GM15510 (cell line): ENCODE data around the gene ARRDC1.

ENCODE experiments used
- POLR2A ChIP-seq: IDR thresholded peaks from 3 replicates; pipeline ENCODE4 v1.6.1; 2011; ENCODE audit warnings: borderline replicate concordance; ENCODE audit not compliant: insufficient read length; ENCODE audit errors: extremely low read depth

The ARRDC1 gene

GRCh38 chr9:137619240-137620047, 14.0 kb downstream of the ARRDC1 start:
- TF ChIP-seq POLR2A, result no peak

GRCh38 chr9:137620048-137620405, 14.5 kb downstream of the ARRDC1 start:
- no peak for TF ChIP-seq POLR2A

DNA sequence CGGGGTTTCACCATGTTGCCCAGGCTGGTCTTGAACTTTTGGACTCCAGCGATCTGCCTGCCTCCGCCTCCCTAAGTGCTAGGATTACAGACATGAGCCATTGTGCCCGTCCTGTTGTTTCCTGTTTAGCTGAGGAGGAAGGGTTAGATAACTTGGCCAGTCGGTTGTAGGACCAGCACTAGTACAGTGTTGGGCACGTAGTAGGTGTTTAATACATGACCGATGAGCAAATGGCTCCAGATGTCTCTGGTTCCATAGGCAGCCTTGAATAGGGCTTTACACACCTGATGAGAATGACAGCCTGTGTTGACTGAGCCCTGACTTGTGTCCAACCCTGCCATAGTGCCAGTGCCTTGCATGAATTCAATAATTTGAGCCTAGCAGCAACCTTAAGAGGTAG, 15.1 kb downstream of the ARRDC1 start:
- TF ChIP-seq POLR2A, result no peak

- no peak for TF ChIP-seq POLR2A
Observed at GRCh38 chr9:137621131-137621757, 15.8 kb downstream of the ARRDC1 start.

DNA sequence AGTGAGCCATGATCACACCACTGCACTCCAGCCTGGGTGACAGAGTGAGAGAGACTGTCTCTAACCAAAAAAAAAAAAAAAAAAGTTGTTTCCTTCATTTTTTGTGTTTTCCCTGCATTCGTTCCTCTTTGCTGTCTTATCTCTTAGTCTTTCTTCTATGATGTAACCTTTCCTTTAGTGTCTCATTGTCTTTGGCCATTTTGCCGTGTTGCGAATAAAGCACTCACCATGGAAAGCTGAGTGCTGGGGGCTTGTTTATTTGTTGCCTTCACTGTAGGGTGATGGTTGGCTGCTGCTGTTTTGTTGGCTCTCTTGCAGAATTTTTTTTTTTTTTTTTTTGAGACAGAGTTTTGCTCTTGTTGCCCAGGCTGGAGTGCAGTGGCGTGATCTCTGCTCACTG, 21.0 kb downstream of the ARRDC1 start:
- no peak for TF ChIP-seq POLR2A

DNA sequence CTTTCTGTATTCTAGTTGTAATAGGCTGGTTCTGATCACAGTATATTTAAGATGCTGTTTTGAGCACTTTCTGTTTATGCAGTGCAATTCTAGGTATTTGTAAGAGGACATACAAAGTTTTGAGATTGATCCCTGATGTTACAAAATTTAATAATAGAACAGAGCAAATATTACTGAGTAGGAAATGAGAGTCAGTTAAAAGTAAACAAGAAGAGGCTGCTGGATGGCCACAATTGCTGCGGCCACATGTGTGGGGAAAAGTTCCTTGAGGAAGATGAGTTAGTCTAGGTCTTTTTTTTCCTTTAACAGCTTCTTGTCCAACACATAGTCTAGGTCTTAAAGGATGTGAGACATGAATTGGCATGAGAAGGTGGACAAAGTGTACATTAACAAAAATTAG, 24.6 kb downstream of the ARRDC1 start:
- TF ChIP-seq POLR2A, result no peak

DNA sequence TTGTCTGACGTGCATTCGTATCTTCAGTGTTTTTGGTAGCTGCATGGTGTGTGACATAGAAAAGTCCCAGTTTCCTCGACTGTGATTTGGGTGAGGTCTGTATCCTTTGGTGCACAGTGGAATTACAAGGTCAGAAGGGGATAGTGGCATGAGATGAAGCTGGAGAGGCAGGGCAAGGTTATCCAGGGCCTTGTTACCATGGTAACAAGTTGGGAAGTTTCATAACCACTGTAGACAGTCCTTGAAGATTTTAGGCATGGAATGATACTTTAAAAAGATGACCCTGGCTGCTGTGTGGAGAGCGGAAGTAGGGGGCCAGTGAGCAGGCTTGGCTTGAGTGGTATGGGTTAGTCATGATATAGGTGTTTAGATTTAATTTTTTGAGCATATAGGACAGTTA, 25.2 kb downstream of the ARRDC1 start:
- TF ChIP-seq POLR2A, result no peak

DNA sequence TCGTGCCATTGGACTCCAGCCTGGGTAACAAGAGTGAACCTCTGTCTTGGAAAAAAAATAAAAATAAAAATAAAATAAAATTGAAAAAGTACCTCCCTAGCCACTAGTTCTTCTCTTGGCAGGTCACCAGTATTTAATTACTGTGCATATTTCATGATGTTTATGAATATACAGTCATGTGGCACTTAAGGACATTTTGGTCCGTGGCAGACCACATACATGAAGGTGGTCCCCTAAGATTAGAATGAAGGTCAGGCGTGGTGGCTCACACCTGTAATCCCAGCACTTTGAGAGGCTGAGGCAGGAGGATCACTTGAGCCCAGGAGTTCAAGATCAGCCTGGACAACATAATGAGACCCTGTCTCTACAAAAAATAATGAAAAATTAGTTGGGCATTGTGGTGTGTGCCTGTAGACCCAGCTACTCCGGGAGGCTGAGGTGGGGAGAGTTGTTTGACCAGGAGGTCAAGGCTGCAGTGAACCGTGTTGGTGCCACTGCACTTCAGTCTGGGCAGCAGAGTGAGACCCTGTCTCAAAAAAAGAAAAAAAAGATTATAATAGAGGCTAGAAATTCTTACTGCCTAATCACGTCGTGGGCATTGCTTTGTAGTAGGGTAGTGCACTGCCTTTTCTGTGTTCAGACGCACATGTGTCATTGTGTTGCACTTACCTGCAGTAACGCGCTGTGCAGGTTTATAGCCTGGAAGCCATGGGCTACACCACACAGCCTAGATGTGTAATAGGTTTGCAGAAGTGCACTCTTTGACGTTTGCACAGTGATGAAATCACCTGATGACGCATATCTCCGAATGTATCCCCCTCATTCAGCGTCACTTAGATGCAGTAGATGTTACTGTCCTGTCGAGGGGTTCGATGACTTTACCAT, 26.1 kb downstream of the ARRDC1 start:
- TF ChIP-seq POLR2A, result no peak

- TF ChIP-seq POLR2A, result no peak
Observed at GRCh38 chr9:137632230-137633161, 27.0 kb downstream of the ARRDC1 start.

- TF ChIP-seq POLR2A, result no peak
Observed at GRCh38 chr9:137634016-137634415, 28.5 kb downstream of the ARRDC1 start.

GRCh38 chr9:137638680-137639079, 33.2 kb downstream of the ARRDC1 start:
- no peak for TF ChIP-seq POLR2A

- no peak for TF ChIP-seq POLR2A
Observed at GRCh38 chr9:137639303-137640051, 34.0 kb downstream of the ARRDC1 start.

- TF ChIP-seq POLR2A, result no peak
Observed at GRCh38 chr9:137640862-137641261, 35.4 kb downstream of the ARRDC1 start.
